Osteocyte (in vitro differentiated cells): ENCODE data around the gene DYNC1LI2. TPM values are rescaled to one million over a fixed set of nuclear protein-coding genes. Genes with fewer than 3 reads are reported as not detected.

Experiments used
- DNase-seq: peaks from one replicate; pipeline ENCODE4 v3.0.0; 2021; ENCODE audit warnings: mixed read lengths; ENCODE audit not compliant: unreplicated experiment; ENCODE audit errors: extremely low spot score
- H3K27ac Mint-ChIP-seq: one replicate; pipeline ENCODE4 v1.8.0; 2021; ENCODE audit warnings: mild to moderate bottlenecking, mixed read lengths; ENCODE audit not compliant: unreplicated experiment
- H3K27me3 Mint-ChIP-seq: one replicate; pipeline ENCODE4 v1.8.0; 2021; ENCODE audit warnings: mixed read lengths; ENCODE audit not compliant: unreplicated experiment
- H3K36me3 Mint-ChIP-seq: one replicate; pipeline ENCODE4 v1.8.0; 2021; ENCODE audit warnings: mixed read lengths; ENCODE audit not compliant: unreplicated experiment
- H3K4me1 Mint-ChIP-seq: one replicate; pipeline ENCODE4 v1.8.0; 2021; ENCODE audit warnings: mixed read lengths; ENCODE audit not compliant: unreplicated experiment
- H3K4me3 Mint-ChIP-seq: one replicate; pipeline ENCODE4 v1.8.0; 2021; ENCODE audit warnings: mild to moderate bottlenecking, moderate library complexity, mixed read lengths; ENCODE audit not compliant: unreplicated experiment
- H3K9me3 Mint-ChIP-seq: one replicate; pipeline ENCODE4 v1.8.0; 2021; ENCODE audit warnings: mixed read lengths; ENCODE audit not compliant: unreplicated experiment
- CTCF ChIP-seq: fragments of 200-600 bp; sonication (generic); IDR thresholded peaks from 2 replicates; pipeline ENCODE4 v1.5.0; 2021; ENCODE audit warnings: antibody characterized with exemption, mild to moderate bottlenecking, moderate library complexity
- total RNA-seq: library from RNA; stranded (reverse); gene quantifications from 2 replicates; pipeline ENCODE4 v1.2.1, GENCODE V29; 2021

Gene DYNC1LI2
- total RNA-seq, 1 donor from 2014 or later: 151 TPM

GRCh38 chr16:66678337-66678736, 73.1 kb downstream of the DYNC1LI2 start:
- H3K9me3 Mint-ChIP-seq: no peaks in the 10 kb centered on the region
- no peaks in the 10 kb centered on the region for H3K27me3 Mint-ChIP-seq
- no peak for TF ChIP-seq CTCF
- H3K4me3 Mint-ChIP-seq: no peak overlapping the region
- H3K27ac Mint-ChIP-seq: no peak overlapping the region
- peaks cover 2% of the 10 kb centered on the region for H3K36me3 Mint-ChIP-seq
- peaks cover 19% of the 10 kb centered on the region for H3K4me1 Mint-ChIP-seq
- DNase-seq: no peak

GRCh38 chr16:66677836-66678235, 73.6 kb downstream of the DYNC1LI2 start:
- Mint-ChIP-seq H3K9me3 (no peaks in the 10 kb centered on the region), H3K4me1 (peaks cover 18% of the 10 kb centered on the region), H3K36me3 (peaks cover 2% of the 10 kb centered on the region), H3K4me3 (no peak overlapping the region), H3K27me3 (no peaks in the 10 kb centered on the region), H3K27ac (no peak overlapping the region)
- no peak for TF ChIP-seq CTCF
- no peak for DNase-seq

GRCh38 chr16:66677179-66677578, 74.2 kb downstream of the DYNC1LI2 start:
- H3K36me3 Mint-ChIP-seq: peaks cover 2% of the 10 kb centered on the region
- no peak overlapping the region for H3K4me3 Mint-ChIP-seq
- no peaks in the 10 kb centered on the region for H3K9me3 Mint-ChIP-seq
- H3K27ac Mint-ChIP-seq: no peak overlapping the region
- no peak for DNase-seq
- H3K4me1 Mint-ChIP-seq: peaks cover 12% of the 10 kb centered on the region
- H3K27me3 Mint-ChIP-seq: no peaks in the 10 kb centered on the region
- no peak for TF ChIP-seq CTCF

- Mint-ChIP-seq H3K36me3 (peaks cover 2% of the 10 kb centered on the region), H3K4me1 (peaks cover 6% of the 10 kb centered on the region), H3K4me3 (no peak overlapping the region), H3K27ac (no peak overlapping the region), H3K9me3 (no peaks in the 10 kb centered on the region), H3K27me3 (no peaks in the 10 kb centered on the region)
- DNase-seq: no peak
- no peak for TF ChIP-seq CTCF
These were observed 74.8 kb downstream of the DYNC1LI2 start for GRCh38 chr16:66676599-66676998.

- no peaks in the 10 kb centered on the region for H3K9me3 Mint-ChIP-seq
- no peak overlapping the region for H3K4me3 Mint-ChIP-seq
- TF ChIP-seq CTCF: no peak
- H3K27me3 Mint-ChIP-seq: no peaks in the 10 kb centered on the region
- peaks cover 6% of the 10 kb centered on the region for H3K4me1 Mint-ChIP-seq
- no peaks in the 10 kb centered on the region for H3K36me3 Mint-ChIP-seq
- H3K27ac Mint-ChIP-seq: no peak overlapping the region
- DNase-seq: no peak
These were observed 77.7 kb downstream of the DYNC1LI2 start for GRCh38 chr16:66673691-66674090.

Other genes starting within 250 kb of the DYNC1LI2 start
- gene TK2, start 201.5 kb downstream of the DYNC1LI2 start, total RNA-seq: 33.2 and 37.4 TPM in 2 replicates
- 41.5 and 42.5 TPM in 2 replicates for gene CKLF, start 199.0 kb downstream of the DYNC1LI2 start, total RNA-seq
- 7.8 and 8.0 TPM in 2 replicates for gene CMTM1, start 185.2 kb downstream of the DYNC1LI2 start, total RNA-seq
- not detected in 2 replicates for gene CMTM2, start 172.1 kb downstream of the DYNC1LI2 start, total RNA-seq
- 96.3 and 104 TPM in 2 replicates for gene CMTM3, start 146.9 kb downstream of the DYNC1LI2 start, total RNA-seq
- gene CMTM4, start 54.9 kb downstream of the DYNC1LI2 start, total RNA-seq: 22.8 and 24.4 TPM in 2 replicates
- 0.18 and 0.43 TPM in 2 replicates for gene TERB1, start 50.0 kb upstream of the DYNC1LI2 start, total RNA-seq
- gene NAE1, start 79.4 kb upstream of the DYNC1LI2 start, total RNA-seq: 64.4 and 65.0 TPM in 2 replicates
- not detected in 2 replicates for gene CA7, start 92.8 kb upstream of the DYNC1LI2 start, total RNA-seq
- 16.5 and 17.4 TPM in 2 replicates for gene PDP2, start 128.9 kb upstream of the DYNC1LI2 start, total RNA-seq
- gene CDH16, start 167.3 kb upstream of the DYNC1LI2 start, total RNA-seq: not detected in 2 replicates
- 0.26 and 0.89 TPM in 2 replicates for gene RRAD, start 173.9 kb upstream of the DYNC1LI2 start, total RNA-seq
- gene CIAO2B, start 182.8 kb upstream of the DYNC1LI2 start, total RNA-seq: 65.6 and 69.9 TPM in 2 replicates
- 38.6 and 40.5 TPM in 2 replicates for gene CES2, start 183.9 kb upstream of the DYNC1LI2 start, total RNA-seq
- gene CES3, start 209.7 kb upstream of the DYNC1LI2 start, total RNA-seq: 0.24 and 0.73 TPM in 2 replicates
- gene CES4A, start 237.0 kb upstream of the DYNC1LI2 start, total RNA-seq: 3.3 and 3.8 TPM in 2 replicates